Frontal cortex (tissue), 4 donors: ENCODE measurements around the gene PCDH18. TPM values are rescaled to one million over a fixed set of nuclear protein-coding genes. Genes with fewer than 3 reads are reported as not detected.

Experiments used
- DNase-seq, 2 donors: peaks; one replicate each; pipeline ENCODE4 v3.0.0; 2012; ENCODE audit warnings: low spot score in 2 of 2
- FAIRE-seq: peaks from 2 replicates; lab custom pipeline; 2012; peaks lifted over from hg19 to GRCh38; lab: Jason Lieb, UNC
- total RNA-seq: library from RNA; depleted of rRNA; stranded (reverse); fragments of >200 nt; gene quantifications from one replicate; pipeline ENCODE4 v1.2.3, GENCODE V29; 2014
- donor health status: control.
- donor health status: control.
- donor health status: control.

Gene PCDH18
- total RNA-seq, 1 donor from 2014 or later: 30.6 TPM

- no peak for FAIRE-seq
- no peak for DNase-seq
Measured at GRCh38 chr4:137476345-137476744, 55.9 kb downstream of the PCDH18 start.

- FAIRE-seq: no peak
- DNase-seq: no peak
Measured at GRCh38 chr4:137474711-137475301, 57.5 kb downstream of the PCDH18 start.

DNA sequence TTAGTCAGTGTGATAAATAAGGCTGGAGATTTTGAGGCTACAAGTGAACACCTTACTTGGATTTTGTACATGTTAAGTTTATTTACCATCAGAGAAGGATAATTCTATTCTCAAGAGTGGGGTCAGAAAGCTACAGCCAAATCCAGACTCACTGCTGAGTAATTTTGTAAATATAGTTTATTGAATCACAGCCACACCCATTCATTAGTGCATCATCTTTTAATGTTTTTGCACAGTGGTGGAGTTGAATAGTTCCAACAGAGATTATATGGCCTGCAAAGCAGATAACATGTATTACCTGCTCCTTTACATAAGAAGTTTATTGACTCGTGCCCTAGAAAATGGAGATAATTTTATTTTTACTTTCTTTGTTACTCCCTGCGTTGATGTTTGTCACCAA lies 60.4 kb downstream of the PCDH18 start:
- no peak for DNase-seq
- FAIRE-seq: no peak

GRCh38 chr4:137471461-137471860 lies 60.8 kb downstream of the PCDH18 start:
- FAIRE-seq (no peak), DNase-seq (no peak)

DNA sequence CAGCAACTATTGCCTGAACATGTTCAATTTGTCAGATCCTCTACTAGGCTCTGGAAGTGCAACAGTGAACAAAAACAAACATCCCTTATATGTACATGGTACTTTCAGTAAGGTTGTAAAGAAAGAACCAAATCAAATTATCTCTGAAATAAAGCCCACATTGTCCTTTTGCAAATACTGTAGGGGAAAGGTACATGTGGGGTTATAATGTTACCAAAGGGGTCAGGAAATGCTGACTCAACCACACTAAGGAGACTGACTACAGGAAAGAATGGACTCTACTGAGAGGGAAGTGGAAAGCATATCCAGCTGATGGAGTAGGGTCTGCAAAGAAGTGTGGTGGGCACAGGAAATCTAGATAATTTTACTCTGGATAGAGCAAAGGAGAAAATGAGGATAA lies 61.5 kb downstream of the PCDH18 start:
- DNase-seq: no peak
- no peak for FAIRE-seq
